NCI-H82 (cell line): Measurements from ENCODE around the gene PSMD11.
A peak's percentile ranks its signal among the peaks of the same experiment; 100 is the strongest.

Experiments used
- DNase-seq: peaks from one replicate; lab custom pipeline; 2025; lab: John Stamatoyannopoulos, UW

Gene PSMD11

GRCh38 chr17:32491371-32492263 is 47.3 kb downstream of the PSMD11 start:
- peak; percentile 98 for DNase-seq

GRCh38 chr17:32492264-32492589 is 47.9 kb downstream of the PSMD11 start:
- no peak for DNase-seq

GRCh38 chr17:32492648-32493289 is 48.5 kb downstream of the PSMD11 start:
- DNase-seq, result no peak

GRCh38 chr17:32493571-32493970 is 49.3 kb downstream of the PSMD11 start:
- no peak for DNase-seq

GRCh38 chr17:32493976-32494513 is 49.7 kb downstream of the PSMD11 start:
- no peak for DNase-seq

- no peak for DNase-seq
Measured at GRCh38 chr17:32494621-32495358, 50.5 kb downstream of the PSMD11 start.

GRCh38 chr17:32495359-32496231 is 51.3 kb downstream of the PSMD11 start:
- no peak for DNase-seq

- no peak for DNase-seq
Measured at GRCh38 chr17:32496395-32497073, 52.2 kb downstream of the PSMD11 start.

GRCh38 chr17:32497431-32498205 is 53.3 kb downstream of the PSMD11 start:
- DNase-seq, result no peak

- no peak for DNase-seq
Measured at GRCh38 chr17:32498391-32498790, 54.1 kb downstream of the PSMD11 start.

GRCh38 chr17:32502013-32502412 is 57.7 kb downstream of the PSMD11 start:
- no peak for DNase-seq

- DNase-seq, result no peak
Measured at GRCh38 chr17:32502710-32503109, 58.4 kb downstream of the PSMD11 start.

- peak; percentile 57 for DNase-seq
Measured at GRCh38 chr17:32503251-32504165, 59.2 kb downstream of the PSMD11 start.

GRCh38 chr17:32504166-32504990 is 60.1 kb downstream of the PSMD11 start:
- DNase-seq, result no peak

- no peak for DNase-seq
Measured at GRCh38 chr17:32508926-32509325, 64.6 kb downstream of the PSMD11 start.

- DNase-seq, result no peak
Measured at GRCh38 chr17:32510466-32510865, 66.2 kb downstream of the PSMD11 start.

GRCh38 chr17:32512328-32512727 is 68.0 kb downstream of the PSMD11 start:
- DNase-seq, result no peak

- DNase-seq, result no peak
Measured at GRCh38 chr17:32513579-32513978, 69.3 kb downstream of the PSMD11 start.
